Activated CD8-positive, alpha-beta T cell treated with anti-CD3 and anti-CD28 coated beads for 36 hours (primary cell): ENCODE results near the gene BTG1. TPM values are rescaled to one million over a fixed set of nuclear protein-coding genes. Genes with fewer than 3 reads are reported as not detected.
A peak's percentile ranks its signal among the peaks of the same experiment; 100 is the strongest.

Experiments used
- ATAC-seq: fragments of 200-7000 bp; cut with Tn5 transposase; one replicate; pipeline ENCODE4 v1.10.0; 2021; ENCODE audit warnings: mild to moderate bottlenecking, moderate library complexity
- CTCF ChIA-PET: fragments of 350-600 bp; sonication (Branson Sonifier 250); formaldehyde crosslinking; loops from one replicate; lab custom pipeline; 2021; ENCODE audit warnings: antibody characterized with exemption; lab: Charles Lee
- POLR2A ChIA-PET: fragments of 350-600 bp; sonication (Branson Sonifier 250); formaldehyde crosslinking; loops from one replicate; lab custom pipeline; 2021; ENCODE audit warnings: antibody characterized with exemption; lab: Charles Lee
- DNase-seq: peaks from one replicate; pipeline ENCODE4 v3.0.0-alpha.2; 2020
- H3K27ac Mint-ChIP-seq: one replicate; pipeline ENCODE4 v1.8.0; 2021; ENCODE audit warnings: mild to moderate bottlenecking, mixed read lengths
- H3K27me3 Mint-ChIP-seq: one replicate; pipeline ENCODE4 v1.8.0; 2021; ENCODE audit warnings: mixed read lengths
- H3K36me3 Mint-ChIP-seq: one replicate; pipeline ENCODE4 v1.8.0; 2021; ENCODE audit warnings: low read depth, mixed read lengths
- H3K4me1 Mint-ChIP-seq: one replicate; pipeline ENCODE4 v1.8.0; 2021; ENCODE audit warnings: low read depth, mixed read lengths
- H3K4me3 Mint-ChIP-seq: one replicate; pipeline ENCODE4 v1.8.0; 2021; ENCODE audit warnings: mild to moderate bottlenecking, moderate library complexity, mixed read lengths
- H3K9me3 Mint-ChIP-seq: one replicate; pipeline ENCODE4 v1.8.0; 2021; ENCODE audit warnings: mixed read lengths
- CTCF ChIP-seq: fragments of 200-600 bp; IDR thresholded peaks from one replicate; pipeline ENCODE4 v1.8.0; 2022; ENCODE audit warnings: antibody characterized with exemption, mild to moderate bottlenecking
- intact Hi-C: fragments of 100-400 bp; cut with micrococcal nuclease; formaldehyde crosslinking; loops from one replicate; pipeline ENCODE4 v1.10.0; 2022
- total RNA-seq, 2 experiments: library from RNA; stranded (reverse); gene quantifications; one replicate each; pipeline ENCODE4 v1.2.3, GENCODE V29; 2021

Gene BTG1
- total RNA-seq, 2 experiments from 2014 or later: 197 to 200 TPM

GRCh38 chr12:92140156-92140555 is 5.5 kb downstream of the BTG1 start:
- H3K4me1 Mint-ChIP-seq: peaks cover 19% of the 10 kb centered on the region
- intact Hi-C loops: loop anchor here (5.0 kb wide), 3 partner anchors 328 to 758 kb away; no protein-coding TSS in a partner anchor
- H3K4me3 Mint-ChIP-seq: peak overlapping the region; percentile 97
- peak overlapping the region; percentile 94 for H3K27ac Mint-ChIP-seq
- H3K27me3 Mint-ChIP-seq: no peaks in the 10 kb centered on the region
- H3K9me3 Mint-ChIP-seq: no peaks in the 10 kb centered on the region
- no peak for DNase-seq
- peaks cover 93% of the 10 kb centered on the region for H3K36me3 Mint-ChIP-seq
- ChIA-PET POLR2A (no interaction called here), CTCF (no interaction called here)
- TF ChIP-seq CTCF: no peak
- ATAC-seq: no peak

GRCh38 chr12:92139634-92140150 is 6.0 kb downstream of the BTG1 start:
- TF ChIP-seq CTCF: no peak
- no peak for DNase-seq
- Mint-ChIP-seq H3K9me3 (no peaks in the 10 kb centered on the region), H3K36me3 (peaks cover 95% of the 10 kb centered on the region), H3K4me1 (peaks cover 24% of the 10 kb centered on the region), H3K27ac (peak overlapping the region; percentile 94), H3K4me3 (peak overlapping the region; percentile 97), H3K27me3 (no peaks in the 10 kb centered on the region)
- no peak for ATAC-seq
- intact Hi-C loops: loop anchor here (5.0 to 10.0 kb wide), 6 partner anchors 102 to 1305 kb away; partner anchors contain the start of gene UBE2N
- ChIA-PET POLR2A (no interaction called here), CTCF (no interaction called here)

- Mint-ChIP-seq H3K9me3 (no peaks in the 10 kb centered on the region), H3K27ac (peak overlapping the region; percentile 94), H3K36me3 (peaks cover 93% of the 10 kb centered on the region), H3K4me3 (peak overlapping the region; percentile 97), H3K27me3 (no peaks in the 10 kb centered on the region), H3K4me1 (peaks cover 35% of the 10 kb centered on the region)
- ChIA-PET CTCF (interaction anchor here (1.2 to 3.1 kb wide), 4 partner anchors 148 to 758 kb away, joined by 3 to 24 read pairs (median 6); no protein-coding TSS in a partner anchor), POLR2A (interaction anchor here (1.3 to 7.2 kb wide), 4 partner anchors 5 to 266 kb away, joined by 4 to 105 read pairs (median 8); partner anchors contain the start of gene BTG1)
- no peak for ATAC-seq
- no peak for TF ChIP-seq CTCF
- no peak for DNase-seq
- intact Hi-C loops: loop anchor here (5.0 to 10.0 kb wide), 3 partner anchors 101 to 1306 kb away; partner anchors contain the start of gene UBE2N
Measured at GRCh38 chr12:92138626-92139025, 7.0 kb downstream of the BTG1 start.

GRCh38 chr12:92138144-92138543 is 7.5 kb downstream of the BTG1 start:
- H3K27me3 Mint-ChIP-seq: no peaks in the 10 kb centered on the region
- peak overlapping the region; percentile 97 for H3K4me3 Mint-ChIP-seq
- POLR2A ChIA-PET: interaction anchor here (0.8 to 7.2 kb wide), 7 partner anchors 6 to 266 kb away, joined by 3 to 105 read pairs (median 4); partner anchors contain the start of gene BTG1
- H3K9me3 Mint-ChIP-seq: no peaks in the 10 kb centered on the region
- ATAC-seq: no peak
- TF ChIP-seq CTCF: no peak
- peaks cover 88% of the 10 kb centered on the region for H3K36me3 Mint-ChIP-seq
- CTCF ChIA-PET: interaction anchor here (0.6 to 3.1 kb wide), 8 partner anchors 8 to 757 kb away, joined by 3 to 24 read pairs (median 6); partner anchors contain the start of gene BTG1
- DNase-seq: no peak
- H3K27ac Mint-ChIP-seq: peak overlapping the region; percentile 94
- peaks cover 40% of the 10 kb centered on the region for H3K4me1 Mint-ChIP-seq
- intact Hi-C loops: loop anchor here (5.0 to 10.0 kb wide), 3 partner anchors 101 to 1307 kb away; partner anchors contain the start of gene UBE2N
